Astrocyte of the spinal cord (primary cell): Measurements from ENCODE around the gene ZNF254.
"Not testable (repeated sequence)": the region's sequence is repeated elsewhere in the genome, so short reads cannot be mapped to it uniquely, and the experiment has no call there.

Experiments
- DNase-seq: peaks from one replicate; pipeline ENCODE4 v3.0.0; 2011; ENCODE audit warnings: low read depth, low spot score
- H3K4me3 ChIP-seq: 2 replicates; pipeline ENCODE4 v1.5.1; 2011; ENCODE audit warnings: low read depth, mild to moderate bottlenecking, low read length, moderate library complexity
- CTCF ChIP-seq: IDR thresholded peaks from 2 replicates; pipeline ENCODE4 v1.5.1; 2012; ENCODE audit warnings: low read depth, mild to moderate bottlenecking, low read length, inconsistent platforms
- in situ Hi-C: cut with HindIII; loops from 2 replicates; pipeline ENCODE4 v1.10.0; 2017; ENCODE audit warnings: low sequenced_read_pairs

ZNF254 gene

GRCh38 chr19:24069905-24070657 is 16.9 kb upstream of the ZNF254 start:
- no peak overlapping the region for H3K4me3 ChIP-seq
- peak; percentile 10 for DNase-seq
- no peak for TF ChIP-seq CTCF
- in situ Hi-C loops: no loop called here

- no peak overlapping the region for H3K4me3 ChIP-seq
- in situ Hi-C loops: no loop called here
- TF ChIP-seq CTCF: no peak
- no peak for DNase-seq
Measured at GRCh38 chr19:24071078-24071477, 15.9 kb upstream of the ZNF254 start.

- in situ Hi-C loops: no loop called here
- no peak for DNase-seq
- no peak for TF ChIP-seq CTCF
Measured at GRCh38 chr19:24072720-24073119, 14.3 kb upstream of the ZNF254 start.

GRCh38 chr19:24073807-24074206 is 13.2 kb upstream of the ZNF254 start:
- TF ChIP-seq CTCF: no peak
- no peak for DNase-seq
- no peak overlapping the region for H3K4me3 ChIP-seq
- in situ Hi-C loops: no loop called here

More at GRCh38 chr19:24072720-24073119, 14.3 kb upstream of the ZNF254 start:
- no peak overlapping the region for H3K4me3 ChIP-seq

- in situ Hi-C loops: no loop called here
- H3K4me3 ChIP-seq: no peak overlapping the region
- DNase-seq: peak; percentile 30
- TF ChIP-seq CTCF: no peak
Measured at GRCh38 chr19:24074720-24075454, 12.1 kb upstream of the ZNF254 start.

GRCh38 chr19:24075530-24075929 is 11.5 kb upstream of the ZNF254 start:
- DNase-seq, in situ Hi-C loops, H3K4me3 ChIP-seq: not testable (repeated sequence)

GRCh38 chr19:24078680-24079079 is 8.3 kb upstream of the ZNF254 start:
- in situ Hi-C loops: no loop called here
- no peak for DNase-seq
- H3K4me3 ChIP-seq: no peak overlapping the region
- no peak for TF ChIP-seq CTCF
